ENCODE results near the gene EXOSC6.
A peak's percentile ranks its signal among the peaks of the same experiment; 100 is the strongest.
"Not testable (repeated sequence)": the region's sequence is repeated elsewhere in the genome, so short reads cannot be mapped to it uniquely, and the experiment has no call there.

EXOSC6 gene

DNA sequence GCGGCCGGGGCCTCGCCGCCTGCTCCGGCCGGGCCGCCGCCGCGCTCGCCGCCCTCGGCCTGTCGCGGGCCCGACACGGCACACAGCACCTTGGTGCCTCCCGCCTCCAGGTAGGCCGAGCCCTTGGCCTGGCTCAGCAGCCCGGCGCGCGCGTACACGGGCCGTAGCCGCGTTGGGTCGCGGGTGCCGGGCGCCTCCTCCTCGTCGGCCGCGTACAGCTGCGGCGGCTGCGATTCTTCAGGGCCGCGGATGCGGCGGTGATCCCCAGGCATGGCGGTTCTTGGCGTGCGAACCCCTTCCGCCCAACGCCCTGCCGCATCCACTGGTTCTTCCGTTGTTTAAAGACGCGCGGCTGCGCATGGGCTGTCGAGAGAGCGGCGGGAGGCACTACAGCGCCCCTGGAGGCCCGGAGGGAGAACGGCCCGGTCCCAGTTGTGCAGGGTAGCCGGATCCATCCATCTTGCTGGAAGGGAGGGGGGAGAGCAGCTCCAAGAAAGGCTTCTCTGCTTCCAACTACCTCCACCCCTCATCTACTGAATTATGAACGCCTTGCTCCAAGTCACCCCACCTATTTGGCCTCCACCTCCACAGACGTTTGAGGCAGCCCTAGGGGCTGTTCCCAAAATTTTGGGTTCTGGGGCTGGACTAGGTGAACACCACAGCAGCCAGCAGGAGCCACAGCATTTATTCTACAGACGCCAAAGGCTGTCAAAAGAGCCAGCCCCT is at the start of gene EXOSC6:
TSS of gene EXOSC6 (minus strand) at position 312 of the 726 bp plus-strand sequence. CDS start at position 272, 40 bp downstream.
- peak; percentile 83 to 91 (median 88) for DNase-seq

DNA sequence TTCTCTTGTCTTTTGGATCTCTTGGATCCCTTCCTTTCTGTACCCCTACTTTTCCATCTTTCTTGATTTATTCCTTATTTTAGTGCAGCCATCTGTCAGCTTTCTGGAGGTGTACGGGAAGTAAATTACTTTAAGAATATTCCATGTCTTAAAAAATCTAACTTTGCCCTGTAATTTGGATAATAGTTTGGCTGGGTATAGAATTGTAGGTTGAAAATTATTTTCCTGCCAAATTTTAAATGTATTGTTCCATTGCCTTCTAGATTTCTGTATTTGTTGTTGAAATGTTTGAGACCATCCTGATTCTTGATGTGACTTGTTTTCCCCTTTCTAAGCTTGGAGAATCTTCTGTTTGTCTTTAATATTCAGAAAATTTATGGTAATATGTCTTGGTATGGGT is 49.4 kb upstream of the EXOSC6 start:
- no peak for DNase-seq

DNA sequence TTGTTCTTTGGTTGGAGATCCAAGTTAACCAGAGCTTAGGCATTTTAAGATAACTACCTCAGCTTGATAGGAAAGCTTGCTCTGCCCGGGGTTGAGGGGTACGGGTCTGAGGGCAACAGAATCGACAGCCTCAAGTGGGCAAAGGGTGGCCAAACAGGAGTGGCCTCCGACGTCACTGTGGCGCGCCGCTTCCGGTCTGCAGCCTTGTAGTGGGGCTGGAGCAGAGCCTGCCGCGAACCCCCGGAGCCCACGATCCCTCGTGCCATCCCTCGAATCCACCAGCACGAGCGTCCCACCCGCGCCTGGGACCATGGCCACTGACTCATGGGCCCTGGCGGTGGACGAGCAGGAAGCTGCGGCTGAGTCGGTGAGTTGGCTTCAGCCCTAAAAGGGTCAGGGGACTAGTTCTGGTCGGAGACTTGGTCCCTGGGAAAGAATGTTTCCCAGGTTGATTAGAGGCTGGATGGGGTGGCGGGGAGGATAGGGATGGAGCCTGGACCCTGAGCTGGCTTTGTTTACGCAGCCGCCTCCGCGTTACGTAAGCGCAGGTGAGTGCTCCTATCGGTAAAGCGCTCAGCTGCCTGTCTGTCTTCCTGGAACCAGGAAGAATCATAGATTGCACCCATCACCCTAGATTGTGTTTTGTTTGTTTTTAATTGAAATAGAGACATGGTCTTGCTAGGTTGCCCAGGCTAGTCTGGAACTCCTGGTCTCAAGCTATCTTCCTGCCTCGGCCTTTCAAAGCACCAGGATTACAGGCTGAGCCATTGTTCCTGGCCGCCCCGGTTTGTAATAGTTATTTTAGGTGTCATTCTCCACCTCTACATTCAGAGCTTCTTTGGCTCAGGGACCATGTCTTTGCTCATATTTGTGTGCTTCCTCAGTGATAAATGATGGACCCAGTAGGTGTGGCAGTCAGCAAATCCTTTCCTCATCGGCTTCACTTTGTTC is 47.5 kb upstream of the EXOSC6 start, which contains the start of gene DDX19B:
TSS of gene DDX19B (plus strand) at position 199 of the 951 bp plus-strand sequence. CDS start at position 311, 112 bp downstream.
- DNase-seq = peak; percentile 11 to 72 (median 43)

DNA sequence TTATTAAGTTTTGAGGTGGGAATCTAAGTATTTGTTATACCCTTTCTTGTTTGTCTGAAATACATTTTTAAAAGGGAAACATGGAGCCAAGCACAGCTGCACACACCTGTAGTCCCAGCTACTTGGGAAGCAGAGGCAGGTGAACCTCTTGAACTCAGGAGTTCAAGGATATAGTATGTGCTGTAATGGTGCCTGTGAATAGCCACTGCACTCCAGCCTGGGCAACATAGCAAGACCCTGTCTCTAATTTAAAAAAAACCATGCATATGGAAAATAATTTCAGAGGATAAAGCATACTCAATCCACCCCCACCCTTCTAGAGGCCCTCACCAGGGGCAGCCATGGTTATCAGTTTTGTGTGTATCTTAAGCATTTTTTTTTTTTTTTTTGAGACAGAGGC is 43.9 kb upstream of the EXOSC6 start:
- DNase-seq = no peak

DNA sequence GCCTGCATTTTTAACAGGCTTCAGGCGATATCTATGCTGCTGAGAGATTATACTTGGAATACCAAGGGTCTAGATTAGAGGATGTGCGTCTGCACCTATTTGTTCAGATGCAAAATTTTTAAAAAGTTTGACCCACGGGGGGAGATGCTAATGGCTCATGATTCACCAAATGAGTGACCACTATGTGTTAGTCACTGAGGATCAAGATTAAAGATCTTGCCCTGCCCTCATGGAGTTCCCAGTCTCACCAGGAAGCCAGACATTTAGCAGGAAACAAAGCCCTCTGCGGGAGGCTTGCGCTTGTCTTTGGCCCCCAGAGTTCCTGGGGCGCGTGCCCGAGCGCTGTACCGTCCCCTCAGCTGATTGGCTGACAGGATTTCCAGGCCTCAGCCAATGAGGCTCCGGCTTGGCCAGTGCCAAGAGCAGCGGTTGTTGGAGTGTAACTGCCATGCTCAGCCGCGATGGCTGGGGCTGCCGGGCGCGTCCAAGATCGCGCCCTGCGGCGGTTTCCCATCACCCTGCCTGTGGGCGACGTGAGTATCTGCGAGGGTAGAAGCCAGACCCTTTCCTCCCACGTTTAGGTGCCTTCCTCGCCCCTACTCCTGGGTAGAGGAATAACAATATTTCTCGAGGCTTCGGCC is 42.8 kb upstream of the EXOSC6 start:
- no peak for DNase-seq

DNA sequence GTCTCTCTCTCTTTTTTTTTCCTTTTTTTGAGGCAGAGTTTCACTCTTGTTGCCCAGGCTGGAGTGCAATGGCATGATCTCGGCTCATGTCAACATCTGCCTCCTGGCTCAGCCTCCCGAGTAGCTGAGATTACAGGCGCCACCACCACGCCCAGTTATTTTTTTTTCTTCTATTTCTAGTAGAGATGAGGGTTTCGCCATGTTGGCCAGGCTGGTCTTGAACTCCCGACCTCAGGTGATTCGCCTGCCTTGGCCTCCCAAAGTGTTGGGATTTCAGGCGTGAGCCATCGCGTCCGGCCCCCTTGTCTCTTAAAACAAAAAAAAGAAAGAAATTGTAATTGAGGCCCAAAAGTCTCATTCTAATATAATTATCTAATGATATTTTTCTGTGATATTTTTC is 40.4 kb upstream of the EXOSC6 start:
- not testable (repeated sequence) for DNase-seq

DNA sequence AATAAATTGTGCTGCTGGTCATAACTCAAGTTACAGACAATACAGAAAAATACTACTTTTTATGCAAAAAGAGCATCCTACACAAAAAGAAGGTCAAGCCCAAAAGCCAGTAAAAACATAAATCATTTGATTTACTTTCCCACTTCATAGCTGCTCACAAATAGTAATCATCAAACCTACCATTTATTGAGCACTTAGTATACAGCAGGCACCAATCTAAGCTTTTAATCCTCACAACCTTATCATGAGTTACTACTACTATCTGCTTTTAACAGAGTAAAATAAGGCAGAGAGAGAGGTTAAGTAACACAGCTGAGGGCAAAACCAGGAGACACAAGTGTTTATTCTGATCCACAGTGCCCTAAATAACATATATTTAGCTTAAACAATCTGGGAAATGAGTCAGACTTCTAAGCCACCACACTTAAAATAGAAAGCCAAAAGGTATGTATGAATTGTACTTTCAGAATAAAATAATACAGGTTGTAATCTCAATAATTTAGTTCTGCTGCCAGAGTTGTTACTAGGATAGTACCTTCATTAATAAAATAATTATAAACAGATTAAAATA is 39.3 kb upstream of the EXOSC6 start:
- no peak for DNase-seq

DNA sequence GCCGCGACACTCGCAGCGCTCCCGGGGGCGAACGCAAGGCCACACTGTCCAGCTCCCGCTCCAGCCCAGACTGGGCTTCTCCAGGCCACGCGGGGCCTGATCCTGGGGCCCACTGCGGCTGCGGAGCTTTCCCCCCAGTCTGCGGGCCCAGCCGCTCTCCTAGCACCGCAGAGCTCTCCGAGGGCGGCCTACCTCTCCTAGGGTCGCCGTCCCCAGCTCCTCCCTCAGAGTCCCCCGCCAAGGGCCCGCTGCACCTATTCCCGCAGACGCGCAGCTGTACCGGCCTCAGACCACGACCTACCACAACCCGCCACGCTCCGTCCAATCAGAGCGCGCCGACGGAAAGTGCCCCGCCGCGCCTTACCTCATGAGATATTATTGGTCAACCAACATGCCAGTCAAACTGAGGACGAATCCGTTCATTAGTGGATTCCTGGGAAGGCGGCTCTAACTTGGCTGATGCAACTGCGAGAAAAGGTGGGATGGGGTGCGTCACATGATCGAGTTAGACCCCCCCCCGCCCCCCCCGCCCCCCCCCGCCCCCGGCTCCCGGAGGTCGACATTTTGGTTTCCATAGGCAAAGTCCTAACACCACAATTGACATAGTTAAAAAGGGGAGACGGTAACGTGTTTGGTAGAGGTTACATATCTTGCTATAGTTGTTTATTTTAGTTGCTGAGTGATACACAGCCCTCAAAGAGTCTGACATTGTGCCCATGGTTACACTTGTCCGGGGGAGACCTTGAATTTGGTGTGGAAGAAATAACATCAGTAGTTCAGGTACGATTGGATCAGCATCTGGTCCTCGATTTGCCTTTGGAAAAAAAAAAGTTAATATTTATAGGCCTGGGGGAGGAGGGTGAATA is 37.7 kb upstream of the EXOSC6 start, which contains the start of gene AARS1:
TSS of gene AARS1 (minus strand) at position 278 of the 866 bp plus-strand sequence. CDS start 6,743 bp downstream, outside the sequence.
- DNase-seq = peak; percentile 89 to 95 (median 94)

DNA sequence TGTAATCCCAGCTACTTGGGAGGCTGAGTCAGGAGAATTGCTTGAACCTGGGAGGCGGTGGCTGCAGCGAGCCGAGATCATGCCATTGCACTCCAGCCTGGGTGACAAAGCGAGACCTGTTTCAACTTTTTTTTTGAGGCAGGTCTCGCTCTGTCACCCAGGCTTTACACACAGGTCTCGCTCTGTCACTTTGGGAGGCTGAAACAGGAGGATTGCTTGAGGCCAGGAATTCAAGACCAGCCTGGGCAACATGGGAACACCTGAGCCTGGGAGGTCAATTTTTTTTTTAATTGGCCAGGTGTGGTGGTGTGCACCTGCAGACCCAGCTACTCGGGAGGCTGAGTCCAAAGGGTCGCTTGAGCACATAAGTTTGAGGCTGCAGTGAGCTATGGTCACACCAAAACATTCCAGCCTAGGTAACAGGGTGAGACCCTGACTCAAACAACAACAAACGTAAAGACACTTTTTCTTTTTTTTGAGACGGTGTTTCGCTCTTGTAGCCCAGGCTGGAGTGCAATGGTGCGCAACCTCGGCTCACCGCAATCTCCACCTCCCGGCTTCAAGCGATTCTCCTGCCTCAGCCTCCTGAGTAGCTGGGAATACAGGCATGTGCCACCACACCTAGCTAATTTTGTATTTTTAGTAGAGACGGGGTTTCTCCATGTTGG is 35.7 kb upstream of the EXOSC6 start:
- not testable (repeated sequence) for DNase-seq

DNA sequence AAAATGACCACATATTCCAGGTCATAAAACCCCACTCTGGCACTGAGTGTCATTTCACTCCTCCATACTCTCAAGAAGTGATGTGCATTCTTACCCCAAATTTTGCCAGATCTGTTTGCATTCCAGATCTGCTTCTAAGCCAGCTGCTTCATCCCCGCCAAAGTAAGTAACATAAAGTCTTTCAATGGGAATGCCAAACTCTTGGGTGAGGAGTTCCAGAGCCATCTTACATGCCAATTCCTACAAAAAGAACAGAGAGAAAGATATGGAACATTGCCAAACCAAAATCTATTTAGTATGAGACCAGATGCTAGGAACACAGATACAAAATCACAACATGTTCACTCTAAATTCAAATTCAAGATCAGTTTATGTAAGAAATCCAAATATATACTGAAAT is 24.7 kb upstream of the EXOSC6 start:
- DNase-seq = no peak

DNA sequence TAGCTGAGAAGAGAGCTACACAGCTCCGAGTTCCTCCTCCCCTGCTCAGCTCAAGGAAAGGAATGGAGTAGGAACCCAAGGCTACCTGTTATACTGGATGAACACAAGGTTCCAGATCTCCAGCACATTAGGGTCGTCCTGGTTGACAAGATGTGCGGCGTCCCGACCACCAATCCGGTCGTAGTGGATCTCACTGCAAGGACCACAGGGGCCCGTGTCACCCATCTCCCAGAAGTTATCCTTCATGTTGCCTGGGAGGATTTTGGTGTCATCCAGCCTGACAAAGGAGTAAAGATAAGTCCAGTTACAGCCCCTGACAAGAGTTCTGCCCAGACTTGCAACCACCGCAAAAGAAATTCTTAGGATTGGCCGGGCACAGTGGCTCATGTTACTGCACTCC is 20.0 kb upstream of the EXOSC6 start:
- no peak for DNase-seq

DNA sequence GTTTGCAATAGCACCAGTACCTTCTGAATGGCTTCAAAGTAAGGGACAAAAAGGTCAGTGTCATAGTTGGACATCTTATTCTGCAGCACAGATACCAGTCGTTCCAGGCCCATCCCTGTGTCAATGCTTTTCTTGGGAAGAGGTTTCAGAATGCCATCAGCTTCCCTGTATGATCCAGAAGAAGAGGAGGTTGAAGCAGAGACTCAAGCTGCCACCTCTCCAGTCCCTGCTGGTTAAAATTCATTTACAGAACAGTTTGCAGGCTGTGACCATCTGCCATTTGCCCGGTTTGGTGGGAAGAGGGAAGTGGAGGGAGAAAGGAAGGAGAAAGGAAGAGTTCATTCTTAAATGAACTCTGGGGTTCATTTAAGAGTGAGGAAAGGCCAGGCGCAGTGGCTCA is 18.4 kb upstream of the EXOSC6 start:
- DNase-seq = no peak

DNA sequence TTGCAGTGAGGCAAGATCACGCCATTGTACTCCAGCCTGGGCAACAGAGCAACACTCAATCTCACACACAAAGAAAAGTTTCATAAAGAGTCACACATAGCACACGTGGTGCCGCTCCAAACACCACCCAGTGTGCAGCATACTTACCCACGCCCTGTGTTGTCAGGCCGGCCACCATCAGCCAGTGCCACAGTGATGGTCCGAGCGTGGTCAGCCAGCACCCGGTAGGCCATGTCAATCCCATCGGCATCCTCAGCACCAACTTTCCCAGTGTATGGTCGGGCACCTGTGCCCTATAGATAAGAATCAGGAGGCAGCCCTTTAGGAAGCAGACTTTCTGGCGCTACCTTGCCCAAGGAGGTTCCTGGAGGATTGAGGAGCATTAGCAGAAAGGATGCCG is 17.7 kb upstream of the EXOSC6 start:
- no peak for DNase-seq

DNA sequence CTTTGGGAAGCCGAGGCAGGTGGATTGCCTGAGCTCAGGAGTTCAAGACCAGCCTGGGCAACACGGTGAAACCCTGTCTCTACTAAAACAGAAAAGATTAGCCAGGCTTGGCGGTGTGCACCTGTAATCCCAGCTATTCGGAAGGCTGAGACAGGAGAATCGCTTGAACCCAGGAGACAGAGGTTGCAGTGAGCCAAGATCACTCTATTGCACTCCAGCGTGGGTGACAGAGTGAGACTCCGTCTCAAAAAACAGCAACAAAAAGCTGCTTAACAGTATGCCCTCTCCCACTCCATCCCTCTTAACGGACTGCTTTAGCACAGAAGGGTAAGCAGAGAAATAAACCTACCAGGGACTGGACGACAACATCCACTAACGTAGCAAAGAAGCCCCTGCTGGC is 16.2 kb upstream of the EXOSC6 start:
- DNase-seq = not testable (repeated sequence)

DNA sequence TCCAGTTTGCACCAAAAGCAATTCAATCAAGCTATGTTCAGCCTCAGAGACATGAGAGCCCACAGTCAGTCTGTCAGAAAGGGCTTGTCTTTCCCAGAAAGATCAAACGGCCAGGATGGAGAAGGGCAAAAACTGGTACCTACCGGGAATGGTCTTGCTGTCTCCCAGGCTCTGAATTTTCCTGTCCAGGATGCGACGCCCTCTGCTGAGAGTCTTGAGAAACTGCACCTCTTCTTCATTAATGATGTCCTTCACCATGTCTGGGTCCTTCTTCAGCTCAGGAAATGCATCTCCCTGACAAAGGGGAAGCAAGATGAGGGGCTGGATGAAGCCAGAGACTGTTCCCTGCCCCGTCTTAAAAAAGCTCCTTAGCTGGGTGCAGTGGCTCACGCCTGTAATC is 15.8 kb upstream of the EXOSC6 start:
- DNase-seq = peak in 1 of 6 experiments; percentile 6

DNA sequence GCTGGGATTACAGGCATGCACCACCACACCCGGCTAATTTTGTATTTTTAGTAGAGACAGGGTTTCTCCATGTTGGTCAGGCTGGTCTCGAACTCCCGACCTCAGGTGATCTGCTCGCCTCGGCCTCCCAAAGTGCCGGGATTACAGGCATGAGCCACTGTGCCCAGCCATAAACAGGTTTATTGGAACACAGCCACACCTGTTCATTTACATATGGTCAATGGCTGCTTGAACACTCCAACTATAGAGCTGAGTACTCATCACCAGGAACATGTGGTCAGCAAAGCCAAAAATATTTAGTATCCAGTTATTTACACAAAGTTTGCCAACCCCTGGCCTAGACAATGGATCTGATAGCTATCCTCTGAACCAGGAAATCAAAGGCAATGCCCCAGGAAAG is 8.2 kb upstream of the EXOSC6 start:
- DNase-seq = not testable (repeated sequence)

DNA sequence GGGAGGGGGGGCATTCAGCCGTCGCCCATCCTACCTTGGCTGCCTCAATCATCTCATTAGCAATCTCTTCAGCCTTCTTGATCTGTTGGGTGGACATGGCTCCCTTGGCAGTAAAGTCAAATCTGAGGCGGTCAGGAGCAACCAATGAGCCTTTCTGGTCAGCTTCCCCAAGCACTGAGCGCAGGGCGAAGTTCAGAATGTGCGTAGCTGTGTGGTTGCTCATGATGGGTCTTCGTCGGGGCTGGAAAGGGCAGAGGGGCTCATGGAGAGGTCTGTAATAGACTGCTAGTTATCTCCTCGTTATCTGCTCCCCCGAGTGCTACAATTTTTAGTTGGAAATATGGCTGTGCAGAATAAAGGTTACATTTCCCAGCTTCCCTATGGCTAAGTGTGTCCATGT is 7.2 kb upstream of the EXOSC6 start:
- DNase-seq = no peak

DNA sequence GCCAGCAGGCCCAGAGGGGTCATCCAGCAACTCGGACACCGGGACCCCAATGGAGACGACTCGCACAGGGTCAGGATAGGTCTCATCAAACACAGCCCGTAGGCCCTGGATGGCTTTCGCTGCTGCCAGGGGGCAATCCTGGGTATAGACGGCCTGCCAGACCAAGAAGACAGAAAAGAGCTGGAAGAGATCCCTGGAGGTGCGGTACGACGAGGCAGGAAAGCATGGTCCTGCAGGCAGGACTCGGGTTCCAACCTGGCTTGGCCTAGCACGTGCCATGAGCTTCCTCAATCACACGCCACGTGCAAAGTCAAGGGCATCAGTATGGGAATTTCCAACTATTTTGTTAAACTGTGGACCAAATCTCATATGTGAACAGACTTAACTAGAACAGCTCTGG is 6.3 kb upstream of the EXOSC6 start:
- no peak for DNase-seq

DNA sequence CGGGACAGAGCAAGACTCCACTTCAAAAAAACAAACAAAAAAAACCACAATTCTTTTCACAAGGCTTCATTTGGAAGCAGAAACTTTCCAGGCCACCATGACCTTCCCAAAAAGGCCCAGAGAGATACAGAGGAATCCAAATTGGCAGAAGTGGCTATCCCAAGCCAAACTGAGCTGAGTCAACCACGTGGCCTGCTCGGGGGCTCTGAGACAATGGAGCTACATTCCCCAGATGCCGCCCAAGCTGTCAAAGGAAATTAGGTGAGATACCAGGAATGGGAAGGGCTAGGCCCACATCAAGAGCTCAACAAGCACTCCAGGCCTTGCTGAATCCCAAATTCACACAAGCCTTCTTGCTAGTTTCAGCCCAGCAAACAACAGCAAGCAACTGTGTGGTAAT is 5.7 kb upstream of the EXOSC6 start:
- no peak for DNase-seq

DNA sequence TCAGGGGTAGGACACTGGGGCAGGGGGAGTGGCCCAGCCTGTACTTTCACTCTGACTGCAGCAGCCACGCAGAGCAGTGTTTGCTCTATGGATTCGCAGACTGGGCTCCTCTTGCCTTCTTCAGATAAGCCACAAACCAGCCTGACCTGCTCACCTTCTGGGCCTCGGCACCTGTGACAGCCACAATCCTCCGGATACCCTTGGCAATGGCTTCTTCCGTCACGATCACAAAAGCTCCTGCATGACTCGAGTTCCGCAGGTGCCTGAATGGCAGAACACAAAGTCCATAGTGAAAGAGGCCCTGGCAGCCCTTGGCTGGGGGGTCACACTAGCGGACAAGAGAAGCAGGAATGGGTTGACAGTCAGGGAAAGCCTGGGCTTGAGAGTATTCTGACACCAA is 3.8 kb upstream of the EXOSC6 start:
- no peak for DNase-seq

DNA sequence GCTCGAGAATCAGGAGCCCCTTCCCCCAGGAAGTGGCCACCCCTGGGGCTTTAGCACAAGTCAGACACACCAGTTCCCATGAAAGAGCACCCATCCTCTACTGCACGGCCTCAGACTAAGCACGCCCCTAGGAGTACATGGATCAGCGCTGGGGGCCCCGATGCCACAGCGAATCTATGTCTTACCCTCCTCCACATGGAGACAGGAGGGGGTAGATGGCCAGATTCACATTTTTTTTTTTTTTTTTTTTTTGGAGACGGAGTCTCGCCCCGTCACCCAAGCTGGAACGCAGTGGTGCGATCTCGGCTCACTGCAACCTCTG is 3.2 kb upstream of the EXOSC6 start:
- no peak for DNase-seq
